HCT116 (cell line): Measurements from ENCODE around the gene ADCY2. TPM values are rescaled to one million over a fixed set of nuclear protein-coding genes. Genes with fewer than 3 reads are reported as not detected.

Experiments used
- ATAC-seq: fragments of 200-7000 bp; cut with Tn5 transposase; 2 replicates; pipeline ENCODE4 v1.9.1; 2020; ENCODE audit warnings: mild to moderate bottlenecking, moderate library complexity
- BruUV-seq: library from RNA; stranded (reverse); fragments of 400-500 nt; replicated peaks from 2 replicates; lab custom pipeline; 2021; lab: Mats Ljungman, UMichigan
- CTCF ChIA-PET: fragments of 300-600 bp; sonication (Branson Sonifier 250); formaldehyde crosslinking; loops from one replicate; lab custom pipeline; 2021; ENCODE audit warnings: antibody characterized with exemption; lab: Charles Lee
- POLR2A ChIA-PET: fragments of 300-600, 350-600 bp; sonication (Branson Sonifier 250); formaldehyde crosslinking; loops from one replicate; lab custom pipeline; 2021; ENCODE audit warnings: antibody characterized with exemption; lab: Charles Lee
- RAD21 ChIA-PET, 2 experiments: fragments of 300-600 bp; sonication (Branson Sonifier 250); formaldehyde crosslinking; loops; one replicate each; lab custom pipeline; 2023; ENCODE audit warnings: low total read pairs in 2 of 2; ENCODE audit not compliant: uncharacterized antibody in 2 of 2, unreplicated experiment in 2 of 2, low non-redundant PET in 1 of 2; lab: Charles Lee
- DNase-seq: peaks from one replicate; pipeline ENCODE4 v3.0.0-alpha.2; 2010; ENCODE audit warnings: low read depth, low spot score
- H2AFZ ChIP-seq: fragments of 200-600 bp; shearing (Covaris generic), sonication (generic); 2 replicates; pipeline ENCODE4 v1.6.1; 2017; ENCODE audit warnings: low read depth, mixed run types, mixed read lengths, antibody characterized with exemption, low read length; ENCODE audit not compliant: poor library complexity, severe bottlenecking
- H3K27ac ChIP-seq: 2 replicates; pipeline ENCODE4 v1.5.1; 2012; ENCODE audit warnings: low read depth, low read length
- H3K27me3 ChIP-seq: fragments of 200-600 bp; sonication (generic); 2 replicates; pipeline ENCODE4 v1.6.1; 2016; ENCODE audit warnings: mixed run types, low read length, mixed read lengths; ENCODE audit not compliant: insufficient read depth
- H3K36me3 ChIP-seq, 2 experiments: fragments of 200-500 bp in 1 of 2; fragments of 200-600 bp in 1 of 2; sonication (Bioruptor generic) in 1 of 2; sonication (generic) in 1 of 2; 2 replicates each; pipeline versions ENCODE4 v1.5.1 to v1.6.1; 2014 to 2016; ENCODE audit warnings: low read length in 2 of 2, inconsistent platforms in 1 of 2, mixed read lengths in 1 of 2, mixed run types in 1 of 2; ENCODE audit not compliant: insufficient read depth in 2 of 2, control insufficient read depth in 1 of 2
- H3K4me1 ChIP-seq, 2 experiments: fragments of 200-600 bp in 1 of 2; sonication (generic) in 1 of 2; 2 replicates each; pipeline versions ENCODE4 v1.5.1 to v1.6.1; 2012 to 2017; ENCODE audit warnings: low read length in 2 of 2, inconsistent platforms in 1 of 2, mild to moderate bottlenecking in 1 of 2, mixed read lengths in 1 of 2, mixed run types in 1 of 2, moderate library complexity in 1 of 2; ENCODE audit not compliant: insufficient read depth in 2 of 2, control insufficient read depth in 1 of 2
- H3K4me2 ChIP-seq: fragments of 200-600 bp; sonication (generic); 2 replicates; pipeline ENCODE4 v1.6.1; 2017; ENCODE audit warnings: mixed run types, low read length, mixed read lengths
- H3K4me3 ChIP-seq, 2 experiments: fragments of 200-600 bp in 1 of 2; sonication (generic) in 1 of 2; replicated peaks in 1 of 2; 2 replicates each; pipeline ENCODE4 v1.5.1; 2011 to 2016; ENCODE audit warnings: low read length in 2 of 2, control low read depth in 1 of 2, low read depth in 1 of 2, mild to moderate bottlenecking in 1 of 2, mixed read lengths in 1 of 2, mixed run types in 1 of 2
- H3K79me2 ChIP-seq: fragments of 200-600 bp; sonication (generic); 2 replicates; pipeline ENCODE4 v1.6.1; 2017; ENCODE audit warnings: mild to moderate bottlenecking, mixed run types, low read length, moderate library complexity, mixed read lengths; ENCODE audit not compliant: insufficient read depth
- H3K9ac ChIP-seq: fragments of 200-600 bp; sonication (generic); 2 replicates; pipeline ENCODE4 v1.6.1; 2016; ENCODE audit warnings: low read length, mixed read lengths
- H3K9me2 ChIP-seq: fragments of 200-600 bp; sonication (generic), shearing (Covaris generic); 2 replicates; pipeline ENCODE4 v1.6.1; 2017; ENCODE audit warnings: mixed run types, mild to moderate bottlenecking, moderate library complexity; ENCODE audit not compliant: insufficient read depth
- H3K9me3 ChIP-seq, 2 experiments: fragments of 200-500 bp in 1 of 2; fragments of 200-600 bp in 1 of 2; sonication (Bioruptor generic) in 1 of 2; sonication (generic) in 1 of 2; 2 replicates each; pipeline ENCODE4 v1.6.1; 2014 to 2017; ENCODE audit warnings: low read length in 2 of 2, mixed read lengths in 2 of 2, inconsistent platforms in 1 of 2, low read depth in 1 of 2, mild to moderate bottlenecking in 1 of 2, mixed run types in 1 of 2, moderate library complexity in 1 of 2; ENCODE audit not compliant: control insufficient read depth in 1 of 2, insufficient read depth in 1 of 2
- H4K20me1 ChIP-seq: fragments of 200-600 bp; sonication (generic), shearing (Covaris generic); 2 replicates; pipeline ENCODE4 v1.6.1; 2017; ENCODE audit warnings: mixed run types, mild to moderate bottlenecking, moderate library complexity; ENCODE audit not compliant: insufficient read depth
- ATF3 ChIP-seq: IDR thresholded peaks from 2 replicates; pipeline ENCODE4 v1.6.1; 2012
- CBX3 ChIP-seq: IDR thresholded peaks from 2 replicates; pipeline ENCODE4 v1.6.1; 2012; ENCODE audit warnings: low read depth
- EGR1 ChIP-seq: IDR thresholded peaks from 2 replicates; pipeline ENCODE4 v1.6.1; 2012; ENCODE audit warnings: low read depth
- ELF1 ChIP-seq: IDR thresholded peaks from 2 replicates; pipeline ENCODE4 v1.6.1; 2012; ENCODE audit warnings: low read depth, borderline replicate concordance
- EZH2phosphoT487 ChIP-seq: fragments of 200-600 bp; IDR thresholded peaks from 2 replicates; pipeline ENCODE4 v1.6.1; 2018; ENCODE audit warnings: antibody characterized with exemption, borderline replicate concordance
- FOSL1 ChIP-seq: IDR thresholded peaks from 2 replicates; pipeline ENCODE4 v1.6.1; 2012; ENCODE audit warnings: low read depth
- JUND ChIP-seq: IDR thresholded peaks from 2 replicates; pipeline ENCODE4 v1.6.1; 2012
- MAX ChIP-seq: IDR thresholded peaks from 2 replicates; pipeline ENCODE4 v1.6.1; 2012
- POLR2A ChIP-seq: IDR thresholded peaks from 2 replicates; pipeline ENCODE4 v1.7.0; 2011; ENCODE audit warnings: borderline replicate concordance; ENCODE audit not compliant: insufficient read depth, insufficient read length; ENCODE audit errors: extremely low read depth
- SIN3A ChIP-seq: IDR thresholded peaks from 2 replicates; pipeline ENCODE4 v1.6.1; 2012; ENCODE audit warnings: low read depth
- SP1 ChIP-seq: IDR thresholded peaks from 2 replicates; pipeline ENCODE4 v1.6.1; 2012; ENCODE audit warnings: low read depth
- SRF ChIP-seq: IDR thresholded peaks from 2 replicates; pipeline ENCODE4 v1.6.1; 2012; ENCODE audit warnings: low read depth
- YY1 ChIP-seq: IDR thresholded peaks from 2 replicates; pipeline ENCODE4 v1.6.1; 2011; ENCODE audit warnings: low read length, low read depth, moderate library complexity, mild to moderate bottlenecking; ENCODE audit not compliant: insufficient replicate concordance; ENCODE audit errors: extremely low read depth
- ZNF274 ChIP-seq: fragments of 200-500 bp; sonication (Bioruptor generic); IDR thresholded peaks from 2 replicates; pipeline ENCODE4 v1.6.1; 2014; ENCODE audit warnings: mild to moderate bottlenecking, low read depth, low read length, inconsistent platforms
- intact Hi-C: fragments of 100-400 bp; cut with micrococcal nuclease; formaldehyde crosslinking; loops from 2 replicates; pipeline ENCODE4 v1.10.0; 2022
- total RNA-seq: library from RNA; stranded (reverse); gene quantifications from one replicate; pipeline ENCODE4 v1.2.1, GENCODE V29; 2021; ENCODE audit not compliant: unreplicated experiment

ADCY2 gene
- total RNA-seq, 1 experiment from 2014 or later, result 0.15 TPM

DNA sequence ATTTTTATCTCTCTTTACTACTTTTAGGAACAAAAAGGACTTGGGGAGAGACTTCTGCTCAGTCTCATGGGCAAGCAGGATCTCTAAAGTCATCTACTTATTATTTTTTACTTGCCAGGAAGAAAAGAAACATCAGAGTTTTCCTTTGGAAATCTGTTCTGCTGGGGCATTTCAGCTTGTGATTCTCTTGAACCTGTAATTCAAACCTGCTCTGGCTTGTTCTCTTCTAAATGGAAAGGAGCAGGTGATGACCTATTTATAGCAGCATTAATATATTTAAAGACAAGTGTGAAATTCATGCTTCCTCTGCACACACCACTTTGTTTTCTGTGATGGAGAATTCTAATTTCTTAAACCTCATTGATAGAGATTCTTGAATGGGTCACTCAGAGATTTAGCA, 2.0 kb downstream of the ADCY2 start:
- ATAC-seq (no peak), DNase-seq (no peak)
- Histone ChIP-seq H3K4me2 (no peak overlapping the region), H3K4me1 (no peaks in the 10 kb centered on the region), H4K20me1 (no peaks in the 10 kb centered on the region), H3K27me3 (no peaks in the 10 kb centered on the region), H2AFZ (no peak overlapping the region), H3K79me2 (no peaks in the 10 kb centered on the region), H3K9me2 (no peaks in the 10 kb centered on the region), H3K4me3 (no peak overlapping the region), H3K9ac (no peak overlapping the region), H3K9me3 (peaks cover 0 to 15% of the 10 kb centered on the region in 2 experiments; a peak in 2 of 4 replicates), H3K36me3 (no peaks in the 10 kb centered on the region), H3K27ac (no peak overlapping the region)
- no peak for TF ChIP-seq POLR2A
- TF ChIP-seq EGR1, result no peak
- BruUV-seq, result no TSS peak
- intact Hi-C loops, result no loop called here
- RAD21 ChIA-PET, result no interaction called here
- CTCF ChIA-PET, result no interaction called here
- POLR2A ChIA-PET, result no interaction called here

DNA sequence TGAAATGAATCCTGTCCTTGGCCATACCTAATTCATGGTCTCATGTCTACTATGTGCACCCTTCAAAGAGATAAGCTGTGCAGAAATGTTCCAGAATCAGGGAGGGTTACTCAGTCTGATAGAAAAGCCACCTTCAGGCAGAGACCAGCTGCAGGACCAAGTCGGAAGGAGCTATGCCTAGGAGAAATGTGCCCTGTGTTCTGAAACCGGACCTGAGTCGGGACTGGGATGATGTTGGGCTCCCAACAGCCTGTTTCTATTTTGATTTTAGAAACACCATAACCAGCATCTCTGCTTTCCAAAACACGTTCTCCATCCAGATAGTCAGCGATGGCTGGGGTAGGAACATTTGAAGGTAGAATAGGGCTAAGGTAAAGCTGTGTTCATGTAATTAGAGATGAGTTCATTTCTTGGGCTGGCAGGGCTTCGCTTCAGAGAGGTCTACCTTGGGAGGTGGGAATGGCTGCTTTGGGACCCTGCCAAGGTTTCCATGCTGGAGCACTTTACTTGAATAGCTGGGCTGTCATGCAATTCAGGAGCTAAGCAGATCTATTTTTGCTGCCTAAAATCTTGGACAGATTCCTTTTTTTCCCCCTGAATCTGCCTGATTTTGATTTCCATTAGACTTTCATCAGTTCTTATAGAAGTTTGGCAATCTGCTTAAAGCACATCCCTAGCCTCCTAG, 2.8 kb downstream of the ADCY2 start:
- ATAC-seq (no peak), DNase-seq (no peak)
- H4K20me1 ChIP-seq, result no peaks in the 10 kb centered on the region
- no peak overlapping the region for H3K4me2 ChIP-seq
- no peaks in the 10 kb centered on the region for H3K27me3 ChIP-seq
- ChIA-PET CTCF (no interaction called here), RAD21 (no interaction called here), POLR2A (no interaction called here)
- no peak overlapping the region for H2AFZ ChIP-seq
- no TSS peak for BruUV-seq
- no peak overlapping the region for H3K9ac ChIP-seq
- H3K36me3 ChIP-seq, result no peaks in the 10 kb centered on the region
- intact Hi-C loops, result no loop called here
- H3K27ac ChIP-seq, result no peak overlapping the region
- no peak overlapping the region for H3K4me3 ChIP-seq
- TF ChIP-seq JUND, result no peak
- H3K9me3 ChIP-seq, result peaks cover 0 to 17% of the 10 kb centered on the region in 2 experiments; a peak in 2 of 4 replicates
- H3K79me2 ChIP-seq, result no peaks in the 10 kb centered on the region
- no peaks in the 10 kb centered on the region for H3K9me2 ChIP-seq
- H3K4me1 ChIP-seq, result no peaks in the 10 kb centered on the region

DNA sequence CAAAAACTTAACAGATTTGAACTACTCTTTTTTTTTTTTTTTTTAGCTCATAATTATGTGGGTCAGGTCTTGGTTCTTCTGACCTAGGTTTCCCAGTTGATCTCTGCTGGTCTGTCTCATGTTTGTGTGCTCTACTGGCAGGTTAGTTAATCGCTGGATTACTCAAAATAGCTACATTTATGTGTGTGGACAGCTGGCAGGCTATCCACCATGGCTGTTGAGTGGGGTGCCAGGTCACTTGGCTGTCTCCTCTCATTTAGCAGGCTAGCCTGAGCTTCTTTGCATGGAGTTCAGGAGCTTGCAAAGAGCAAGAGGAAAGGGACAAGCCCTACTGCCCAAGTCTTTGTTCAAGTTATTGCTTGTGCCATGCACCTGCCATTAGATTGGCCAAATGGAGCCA, 9.3 kb downstream of the ADCY2 start:
- Histone ChIP-seq H3K9ac (no peak overlapping the region), H3K4me2 (no peak overlapping the region), H3K79me2 (no peaks in the 10 kb centered on the region), H3K4me1 (no peaks in the 10 kb centered on the region), H2AFZ (no peak overlapping the region), H3K27ac (no peak overlapping the region), H3K9me2 (no peaks in the 10 kb centered on the region), H3K36me3 (no peaks in the 10 kb centered on the region), H4K20me1 (no peaks in the 10 kb centered on the region), H3K4me3 (no peak overlapping the region), H3K27me3 (no peaks in the 10 kb centered on the region), H3K9me3 (peaks cover 0 to 37% of the 10 kb centered on the region in 2 experiments; a peak in 2 of 4 replicates)
- DNase-seq, result no peak
- no peak for ATAC-seq
- RAD21 ChIA-PET, result no interaction called here
- BruUV-seq, result no TSS peak
- POLR2A ChIA-PET, result no interaction called here
- CTCF ChIA-PET, result no interaction called here
- intact Hi-C loops, result no loop called here
- TF ChIP-seq ATF3 (no peak), FOSL1 (no peak), SRF (no peak), YY1 (no peak), MAX (no peak), JUND (no peak), ZNF274 (no peak), SIN3A (no peak), EZH2phosphoT487 (no peak), CBX3 (no peak), SP1 (no peak), ELF1 (no peak)
